H1 (cell line): ENCODE data around the gene ARHGEF4. TPM values are rescaled to one million over a fixed set of nuclear protein-coding genes. Genes with fewer than 3 reads are reported as not detected.

Experiments used
- CTCF ChIA-PET: fragments of 300-600 bp; sonication (Branson Sonifier 250); formaldehyde crosslinking; loops from one replicate; lab custom pipeline; 2021; ENCODE audit not compliant: partially characterized antibody; lab: Charles Lee
- POLR2A ChIA-PET: fragments of 300-600 bp; sonication (Branson Sonifier 250); formaldehyde crosslinking; loops from one replicate; lab custom pipeline; 2021; ENCODE audit warnings: inconsistent platforms; ENCODE audit not compliant: partially characterized antibody; lab: Charles Lee
- DNase-seq, 2 experiments: peaks; one replicate each; pipeline versions ENCODE4 v3.0.0 to v3.0.0-alpha.2; 2010 to 2022; ENCODE audit warnings: low spot score in 2 of 2, low read depth in 1 of 2, mixed read lengths in 1 of 2
- FAIRE-seq: peaks from 2 replicates; lab custom pipeline; 2011; peaks lifted over from hg19 to GRCh38; lab: Jason Lieb, UNC
- H2AFZ ChIP-seq: 2 replicates; pipeline ENCODE4 v1.8.1; 2012; ENCODE audit warnings: low read length, inconsistent platforms
- H2AK5ac ChIP-seq: 2 replicates; pipeline ENCODE4 v1.6.1; 2013; ENCODE audit warnings: low read depth, low read length
- H2BK120ac ChIP-seq: replicated peaks from 2 replicates; pipeline ENCODE3; 2013; ENCODE audit warnings: low read depth, low read length, inconsistent platforms
- H2BK12ac ChIP-seq: 2 replicates; pipeline ENCODE4 v1.6.1; 2013; ENCODE audit warnings: low read depth, low read length
- H2BK15ac ChIP-seq: 2 replicates; pipeline ENCODE4 v1.6.1; 2013; ENCODE audit warnings: low read length
- H2BK20ac ChIP-seq: 2 replicates; pipeline ENCODE4 v1.6.1; 2013; ENCODE audit warnings: low read length
- H2BK5ac ChIP-seq: 2 replicates; pipeline ENCODE4 v1.6.1; 2013; ENCODE audit warnings: low read depth, low read length
- H3K14ac ChIP-seq: 2 replicates; pipeline ENCODE4 v1.6.1; 2013; ENCODE audit warnings: inconsistent platforms; ENCODE audit not compliant: insufficient read length
- H3K18ac ChIP-seq: 2 replicates; pipeline ENCODE4 v1.6.1; 2013; ENCODE audit warnings: low read length; ENCODE audit errors: extremely low read depth
- H3K23ac ChIP-seq: 2 replicates; pipeline ENCODE4 v1.6.1; 2013; ENCODE audit warnings: inconsistent platforms; ENCODE audit not compliant: insufficient read length
- H3K23me2 ChIP-seq: 2 replicates; pipeline ENCODE4 v1.6.1; 2013; ENCODE audit warnings: low read depth, low read length
- H3K27ac ChIP-seq: 2 replicates; pipeline ENCODE4 v1.6.1; 2011; ENCODE audit warnings: low read depth, low read length, inconsistent platforms
- H3K27me3 ChIP-seq, 4 experiments: replicated peaks in 1 of 4; 1 replicate in 1 of 4; 2 replicates in 3 of 4; pipeline versions ENCODE4 v1.6.1 to v1.8.1; 2011 to 2013; ENCODE audit warnings: low read length in 3 of 4, mild to moderate bottlenecking in 3 of 4, inconsistent platforms in 2 of 4, mixed read lengths in 2 of 4, moderate library complexity in 1 of 4; ENCODE audit not compliant: control insufficient read depth in 3 of 4, insufficient read depth in 3 of 4; ENCODE audit errors: extremely low read depth in 1 of 4
- H3K36me3 ChIP-seq, 4 experiments: 2 replicates each; pipeline versions ENCODE4 v1.6.1 to v1.8.1; 2011 to 2013; ENCODE audit warnings: mild to moderate bottlenecking in 4 of 4, low read length in 3 of 4, moderate library complexity in 2 of 4, control low read depth in 1 of 4, inconsistent platforms in 1 of 4; ENCODE audit not compliant: insufficient read depth in 4 of 4, control insufficient read depth in 2 of 4
- H3K4ac ChIP-seq: replicated peaks from 2 replicates; pipeline ENCODE3; 2013; ENCODE audit warnings: low read length, low read depth, mixed read lengths, inconsistent platforms; ENCODE audit not compliant: insufficient read length
- H3K4me1 ChIP-seq, 4 experiments: replicated peaks in 1 of 4; 1 replicate in 1 of 4; 2 replicates in 3 of 4; pipeline versions ENCODE4 v1.6.1 to v1.8.1; 2011 to 2013; ENCODE audit warnings: low read length in 3 of 4, inconsistent platforms in 2 of 4, mixed read lengths in 1 of 4; ENCODE audit not compliant: insufficient read depth in 4 of 4, control insufficient read depth in 3 of 4
- H3K4me2 ChIP-seq, 2 experiments: 2 replicates each; pipeline versions ENCODE4 v1.6.1 to v1.8.1; 2011 to 2013; ENCODE audit warnings: low read depth in 2 of 2, low read length in 2 of 2, control low read depth in 1 of 2, inconsistent platforms in 1 of 2, mild to moderate bottlenecking in 1 of 2; ENCODE audit not compliant: insufficient read depth in 1 of 2
- H3K4me3 ChIP-seq, 4 experiments: fragments of 200-600, 300-600 bp in 1 of 4; sonication (generic), shearing (Covaris generic), sonication (Bioruptor Twin) in 1 of 4; 2 replicates each; pipeline versions ENCODE4 v1.5.1 to v1.8.1; 2011 to 2016; ENCODE audit warnings: low read length in 4 of 4, low read depth in 3 of 4, control low read depth in 2 of 4, inconsistent platforms in 2 of 4, mild to moderate bottlenecking in 2 of 4, mixed read lengths in 1 of 4, moderate library complexity in 1 of 4; ENCODE audit not compliant: insufficient read depth in 2 of 4; ENCODE audit errors: extremely low read depth in 1 of 4
- H3K56ac ChIP-seq: replicated peaks from 2 replicates; pipeline ENCODE3; 2013; ENCODE audit warnings: low read depth, mild to moderate bottlenecking, mixed read lengths, low read length, inconsistent platforms; ENCODE audit not compliant: insufficient read length
- H3K79me1 ChIP-seq: 2 replicates; pipeline ENCODE4 v1.6.1; 2013; ENCODE audit warnings: low read depth, low read length, control low read depth
- H3K79me2 ChIP-seq, 2 experiments: 2 replicates each; pipeline versions ENCODE4 v1.6.1 to v1.8.1; 2012 to 2013; ENCODE audit warnings: low read length in 2 of 2, mild to moderate bottlenecking in 2 of 2, inconsistent platforms in 1 of 2; ENCODE audit not compliant: insufficient read depth in 2 of 2, control insufficient read depth in 1 of 2
- H3K9ac ChIP-seq, 4 experiments: replicated peaks in 1 of 4; 1 replicate in 1 of 4; 2 replicates in 3 of 4; pipeline versions ENCODE4 v1.6.1 to v1.8.1; 2011 to 2013; ENCODE audit warnings: low read depth in 3 of 4, low read length in 3 of 4, control low read depth in 2 of 4, mild to moderate bottlenecking in 2 of 4, moderate library complexity in 2 of 4, inconsistent platforms in 1 of 4; ENCODE audit errors: extremely low read depth in 1 of 4
- H3K9me3 ChIP-seq, 2 experiments: 2 replicates each; pipeline versions ENCODE4 v1.6.1 to v1.8.1; 2012 to 2013; ENCODE audit warnings: mild to moderate bottlenecking in 2 of 2, moderate library complexity in 2 of 2, control low read depth in 1 of 2, inconsistent platforms in 1 of 2, low read depth in 1 of 2, low read length in 1 of 2, mixed read lengths in 1 of 2; ENCODE audit not compliant: insufficient read depth in 2 of 2
- H4K20me1 ChIP-seq, 2 experiments: replicated peaks in 1 of 2; 2 replicates each; pipeline versions ENCODE3 to v1.8.1; 2011 to 2013; ENCODE audit warnings: inconsistent platforms in 2 of 2, low read length in 2 of 2, mild to moderate bottlenecking in 1 of 2; ENCODE audit not compliant: insufficient read depth in 2 of 2, control insufficient read depth in 1 of 2
- H4K5ac ChIP-seq: 2 replicates; pipeline ENCODE4 v1.6.1; 2013; ENCODE audit warnings: low read length, low read depth, mixed read lengths, inconsistent platforms; ENCODE audit not compliant: insufficient read length
- H4K8ac ChIP-seq: 2 replicates; pipeline ENCODE4 v1.8.0; 2013; ENCODE audit warnings: mild to moderate bottlenecking, moderate library complexity, low read length, inconsistent platforms; ENCODE audit not compliant: insufficient read depth; ENCODE audit errors: extremely low read depth
- H4K91ac ChIP-seq: replicated peaks from 2 replicates; pipeline ENCODE3; 2013; ENCODE audit warnings: low read length, mixed read lengths, inconsistent platforms; ENCODE audit not compliant: insufficient read length
- CEBPB ChIP-seq: IDR thresholded peaks from 2 replicates; pipeline ENCODE4 v1.6.1; 2012; ENCODE audit warnings: low read depth, low read length
- PHF8 ChIP-seq: fragments of 200-600 bp; sonication (generic); conservative IDR thresholded peaks from 2 replicates; pipeline ENCODE4 v1.7.1; 2012; ENCODE audit warnings: low read depth, mild to moderate bottlenecking, inconsistent platforms, low read length, moderate library complexity
- SIRT6 ChIP-seq: IDR thresholded peaks from one replicate; pipeline ENCODE4 v1.7.1; 2012; ENCODE audit warnings: low read length, inconsistent platforms
- WGBS, 2 experiments: shearing (Covaris generic) in 1 of 2; methylation state at CpG; one replicate each; pipeline versions ENCODE4 v1.1.6 to v1.1.7; 2013 to 2015; ENCODE audit warnings: low lambda C conversion rate in 2 of 2, mixed read lengths in 2 of 2, inconsistent platforms in 1 of 2, low coverage in 1 of 2, missing lambda C conversion rate in 1 of 2; ENCODE audit not compliant: insufficient replicate concordance in 2 of 2, insufficient coverage in 1 of 2, insufficient read length in 1 of 2; ENCODE audit errors: extremely low coverage in 1 of 2, missing lambda C conversion rate in 1 of 2; 5-methylcytosine and 5-hydroxymethylcytosine counted together
- polyA plus RNA-seq, 7 experiments: library from polyadenylated mRNA; depleted of rRNA in 3 of 7; stranded (reverse) in 5 of 7; unstranded in 2 of 7; fragments of >200 nt in 5 of 7; fragments of 200-250 nt in 2 of 7; gene quantifications; 1 replicate in 5 of 7; 2 replicates in 1 of 7; 4 replicates in 1 of 7; pipeline versions ENCODE4 v1.2.1 to v1.2.3, GENCODE V29; 2011 to 2013; ENCODE audit warnings: missing spikeins in 2 of 7, mixed read lengths in 2 of 7
- total RNA-seq: library from RNA; stranded (reverse); fragmentation: NEBNext Ultra II Directional; extraction: Animal tissue kit (Norgen Biotek cat#: 25700); gene quantifications from 2 replicates; pipeline ENCODE4 v1.2.1, GENCODE V29; 2021

ARHGEF4 gene
- total and polyA plus RNA-seq, 2 of the 8 experiments (the other 6 are each of a cell fraction or from before 2014, with no cell fraction given), result 10.6 to 14.6 TPM

- Histone ChIP-seq H2BK12ac (no peak overlapping the region), H3K27ac (no peak overlapping the region), H3K23ac (no peak overlapping the region), H3K4me1 (peaks cover 0 to 8% (median 3%) of the 10 kb centered on the region in 4 experiments; a peak in 6 of 7 replicates), H2BK20ac (no peak overlapping the region), H3K9ac (no peak overlapping the region; a peak in 1 of 7 replicates), H3K4ac (no peak overlapping the region), H3K79me1 (no peaks in the 10 kb centered on the region; the same call in 1 of the 2 replicates), H4K5ac (no peak overlapping the region), H2AK5ac (no peak overlapping the region), H3K36me3 (no peaks in the 10 kb centered on the region; a peak in 2 of 8 replicates), H2BK120ac (no peak overlapping the region), H3K14ac (no peak overlapping the region), H4K8ac (no peak overlapping the region), H3K4me3 (peak overlapping the region; percentile 58 to 90 (median 63); a peak in 7 of 8 replicates), H3K56ac (no peak overlapping the region), H4K20me1 (peaks cover 0 to 9% of the 10 kb centered on the region in 2 experiments), H3K18ac (no peak overlapping the region; the same call in 1 of the 2 replicates), H3K9me3 (no peaks in the 10 kb centered on the region), H2BK5ac (no peak overlapping the region), H3K4me2 (peak overlapping the region; percentile 80 to 96), H4K91ac (no peak overlapping the region), H3K79me2 (no peaks in the 10 kb centered on the region; a peak in 1 of 4 replicates), H3K23me2 (peaks cover 10% of the 10 kb centered on the region; the same call in 1 of the 2 replicates), H2AFZ (no peak overlapping the region), H2BK15ac (no peak overlapping the region), H3K27me3 (peaks cover 3 to 20% (median 17%) of the 10 kb centered on the region in 4 experiments)
- WGBS, 2 experiments, result 79% methylated on average over 28 of the region's 28 CpGs; no CpG with 5 or more reads in 1 of the 2 experiments
- no peak for FAIRE-seq
- ChIA-PET CTCF (interaction anchor here (0.9 to 1.9 kb wide), 6 partner anchors 17 to 157 kb away, joined by 3 to 7 read pairs (median 5); no protein-coding TSS in a partner anchor), POLR2A (interaction anchor here (1.2 kb wide), 1 partner anchor 17 kb away, joined by 3 read pairs; no protein-coding TSS in a partner anchor)
- DNase-seq, result no peak
- TF ChIP-seq SIRT6, result no peak
- TF ChIP-seq CEBPB, result no peak
- no peak for TF ChIP-seq PHF8
Measured at GRCh38 chr2:130837811-130838565, 1.3 kb downstream of the ARHGEF4 start.
